Endodermal cell (in vitro differentiated cells): ENCODE data around the gene LYPD1. TPM values are rescaled to one million over a fixed set of nuclear protein-coding genes. Genes with fewer than 3 reads are reported as not detected.

ENCODE experiments used
- DNase-seq: peaks from one replicate; pipeline ENCODE4 v3.0.0-alpha.2; 2017
- H3K27ac ChIP-seq: 2 replicates; pipeline ENCODE4 v1.5.1; 2013; ENCODE audit warnings: mild to moderate bottlenecking, low read depth, low read length, moderate library complexity
- H3K27me3 ChIP-seq: 2 replicates; pipeline ENCODE4 v1.6.1; 2013; ENCODE audit warnings: mild to moderate bottlenecking, low read length, moderate library complexity; ENCODE audit not compliant: insufficient read depth, control insufficient read depth, poor library complexity, severe bottlenecking
- H3K36me3 ChIP-seq: 2 replicates; pipeline ENCODE4 v1.7.0; 2013; ENCODE audit warnings: mild to moderate bottlenecking, low read length, moderate library complexity; ENCODE audit not compliant: control insufficient read depth, insufficient read depth
- H3K4me1 ChIP-seq: one replicate; pipeline ENCODE4 v1.7.0; 2013; ENCODE audit warnings: low read length; ENCODE audit not compliant: control insufficient read depth, insufficient read depth
- H3K4me3 ChIP-seq: 2 replicates; pipeline ENCODE4 v1.5.1; 2013; ENCODE audit warnings: mild to moderate bottlenecking, low read length, moderate library complexity
- H3K9ac ChIP-seq: 2 replicates; pipeline ENCODE4 v1.6.1; 2013; ENCODE audit warnings: mild to moderate bottlenecking, low read length, moderate library complexity; ENCODE audit not compliant: poor library complexity, severe bottlenecking; ENCODE audit errors: extremely low read depth
- H3K9me3 ChIP-seq: 2 replicates; pipeline ENCODE4 v1.6.1; 2013; ENCODE audit warnings: mild to moderate bottlenecking, low read length, moderate library complexity; ENCODE audit not compliant: control insufficient read depth
- H3K27ac Mint-ChIP-seq: 2 replicates; pipeline ENCODE4 v1.8.0; 2020; ENCODE audit warnings: mixed read lengths
- H3K27me3 Mint-ChIP-seq: 2 replicates; pipeline ENCODE4 v1.8.0; 2021; ENCODE audit warnings: mild to moderate bottlenecking, mixed read lengths; ENCODE audit not compliant: insufficient read depth
- H3K36me3 Mint-ChIP-seq: 2 replicates; pipeline ENCODE4 v1.8.0; 2020; ENCODE audit warnings: low read depth, mixed read lengths
- H3K4me1 Mint-ChIP-seq: 2 replicates; pipeline ENCODE4 v1.8.0; 2020; ENCODE audit warnings: mixed read lengths
- H3K4me3 Mint-ChIP-seq: 2 replicates; pipeline ENCODE4 v1.8.0; 2020; ENCODE audit warnings: mild to moderate bottlenecking, moderate library complexity, mixed read lengths
- H3K9me3 Mint-ChIP-seq: 2 replicates; pipeline ENCODE4 v1.8.0; 2020; ENCODE audit warnings: mild to moderate bottlenecking, mixed read lengths
- CTCF ChIP-seq: fragments of 200-600 bp; sonication (generic); conservative IDR thresholded peaks from 2 replicates; pipeline ENCODE4 v1.5.0; 2021; ENCODE audit warnings: antibody characterized with exemption, mild to moderate bottlenecking
- WGBS, 2 experiments: methylation state at CpG; one replicate each; pipeline versions ENCODE4 v1.1.5 to v1.1.7; 2013; ENCODE audit warnings: missing lambda C conversion rate in 2 of 2, mixed read lengths in 1 of 2; ENCODE audit not compliant: insufficient coverage in 1 of 2, insufficient read length in 1 of 2; 5-methylcytosine and 5-hydroxymethylcytosine counted together
- total RNA-seq, 2 donors: library from RNA; stranded (reverse); fragmentation: NEBNext Ultra II Directional in 1 of 2; extraction: Animal tissue kit (Norgen Biotek cat#: 25700) in 1 of 2; gene quantifications; 2 replicates in 1 of 2; 3 replicates in 1 of 2; pipeline ENCODE4 v1.2.1, GENCODE V29; 2021

Gene LYPD1
- total RNA-seq, 2 donors from 2014 or later: 2.0 to 2.4 TPM

DNA sequence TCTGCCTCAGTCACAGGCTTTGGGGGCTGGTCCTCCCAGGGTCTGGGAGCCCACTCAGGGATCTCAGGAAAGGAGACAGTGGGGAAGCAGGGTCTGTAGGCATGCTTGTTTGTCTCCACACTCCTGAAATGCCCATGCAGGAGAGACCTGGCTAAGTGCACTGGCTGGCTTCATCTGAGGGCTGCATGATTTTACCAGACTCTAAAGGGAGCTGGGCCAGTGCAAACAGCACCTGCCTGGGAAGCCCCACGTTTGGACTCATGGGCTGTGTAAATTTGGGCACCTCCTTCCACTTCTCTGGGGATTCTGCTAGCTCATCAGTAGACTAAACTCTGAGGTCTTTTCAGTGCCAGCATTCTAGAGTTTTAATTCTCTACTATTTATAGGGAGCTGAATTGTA is 33.7 kb downstream of the LYPD1 start:
- Histone ChIP-seq H3K36me3 (no peaks in the 10 kb centered on the region), H3K9me3 (no peaks in the 10 kb centered on the region), H3K9ac (no peak overlapping the region), H3K27ac (no peak overlapping the region), H3K27me3 (no peaks in the 10 kb centered on the region), H3K4me1 (peaks cover 5% of the 10 kb centered on the region), H3K4me3 (no peak overlapping the region)
- TF ChIP-seq CTCF: no peak
- H3K27ac Mint-ChIP-seq: no peak overlapping the region
- no peaks in the 10 kb centered on the region for H3K36me3 Mint-ChIP-seq
- H3K9me3 Mint-ChIP-seq: no peaks in the 10 kb centered on the region
- no peak for DNase-seq
- H3K4me3 Mint-ChIP-seq: no peak overlapping the region
- H3K27me3 Mint-ChIP-seq: no peaks in the 10 kb centered on the region
- 76 to 83% methylated on average over 1 of the region's 1 CpG for WGBS, 2 experiments
- H3K4me1 Mint-ChIP-seq: peaks cover 14% of the 10 kb centered on the region

DNA sequence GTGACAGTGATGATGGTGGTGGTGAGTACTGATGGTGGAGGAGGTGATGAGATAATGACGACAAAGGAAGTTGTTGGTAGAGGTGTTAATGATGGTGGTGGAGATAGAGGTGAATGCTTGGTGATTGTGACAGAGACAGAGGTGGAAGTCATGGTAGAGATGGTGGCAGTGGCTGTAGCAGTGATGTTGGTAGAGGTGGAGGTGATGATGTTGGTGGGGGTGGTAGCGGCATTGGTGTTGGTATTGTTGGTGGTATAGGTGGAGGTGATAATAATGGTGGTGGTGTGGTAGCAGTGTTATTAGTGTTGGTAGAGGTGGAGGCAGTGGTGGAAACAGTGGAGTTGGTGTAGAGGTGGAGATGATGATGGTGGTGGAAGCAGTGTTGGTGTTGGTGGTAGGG is 36.4 kb downstream of the LYPD1 start:
- WGBS, 2 experiments: 89 to 100% methylated on average over 2 of the region's 2 CpGs
- Mint-ChIP-seq H3K4me3 (no peak overlapping the region), H3K4me1 (peaks cover 16% of the 10 kb centered on the region), H3K9me3 (no peaks in the 10 kb centered on the region), H3K36me3 (no peaks in the 10 kb centered on the region), H3K27ac (no peak overlapping the region), H3K27me3 (no peaks in the 10 kb centered on the region)
- no peak overlapping the region for H3K27ac ChIP-seq
- TF ChIP-seq CTCF: no peak
- no peaks in the 10 kb centered on the region for H3K9me3 ChIP-seq
- DNase-seq: no peak
- H3K36me3 ChIP-seq: no peaks in the 10 kb centered on the region
- no peaks in the 10 kb centered on the region for H3K27me3 ChIP-seq
- H3K4me3 ChIP-seq: no peak overlapping the region
- no peak overlapping the region for H3K9ac ChIP-seq
- H3K4me1 ChIP-seq: peaks cover 2% of the 10 kb centered on the region

- TF ChIP-seq CTCF: no peak
- Histone ChIP-seq H3K27ac (peak overlapping the region; percentile 95), H3K27me3 (no peaks in the 10 kb centered on the region), H3K9me3 (no peaks in the 10 kb centered on the region), H3K4me1 (peaks cover 2% of the 10 kb centered on the region), H3K9ac (no peak overlapping the region), H3K36me3 (no peaks in the 10 kb centered on the region), H3K4me3 (no peak overlapping the region)
- Mint-ChIP-seq H3K4me1 (peaks cover 16% of the 10 kb centered on the region), H3K27me3 (no peaks in the 10 kb centered on the region), H3K27ac (no peak overlapping the region), H3K9me3 (no peaks in the 10 kb centered on the region), H3K4me3 (no peak overlapping the region), H3K36me3 (no peaks in the 10 kb centered on the region)
- WGBS, 2 experiments: 72 to 80% methylated on average over 4 to 6 of the region's 6 CpGs
- no peak for DNase-seq
These were observed 37.9 kb downstream of the LYPD1 start for GRCh38 chr2:132632000-132632649.
